Lung (tissue), 12 donors: ENCODE measurements around the gene THAP3. TPM values are rescaled to one million over a fixed set of nuclear protein-coding genes. Genes with fewer than 3 reads are reported as not detected.
"Not testable (repeated sequence)": the region's sequence is repeated elsewhere in the genome, so short reads cannot be mapped to it uniquely, and the experiment has no call there.

Experiments
- ATAC-seq: fragments of 200-7000 bp; cut with Tn5 transposase; one replicate; pipeline ENCODE4 v1.9.1; 2020; ENCODE audit warnings: moderate number of reproducible peaks; ENCODE audit not compliant: insufficient read depth, low FRiP score
- DNase-seq, 3 donors: peaks; one replicate each; pipeline ENCODE4 v3.0.0-alpha.2; 2013 to 2017
- H3K27ac ChIP-seq, 2 donors: one replicate each; pipeline ENCODE4 v1.5.1; 2013; ENCODE audit warnings: mild to moderate bottlenecking in 2 of 2, moderate library complexity in 2 of 2, control low read depth in 1 of 2, inconsistent platforms in 1 of 2, low read depth in 1 of 2, low read length in 1 of 2
- H3K27me3 ChIP-seq, 3 donors: one replicate each; pipeline ENCODE4 v1.5.1; 2013; ENCODE audit warnings: low read length in 2 of 3; ENCODE audit not compliant: control insufficient read depth in 3 of 3, insufficient read depth in 3 of 3
- H3K36me3 ChIP-seq, 4 donors: one replicate each; pipeline ENCODE4 v1.5.1; 2013; ENCODE audit warnings: low read length in 4 of 4, mild to moderate bottlenecking in 1 of 4, moderate library complexity in 1 of 4; ENCODE audit not compliant: control insufficient read depth in 4 of 4, insufficient read depth in 4 of 4
- H3K4me1 ChIP-seq, 5 donors: one replicate each; pipeline ENCODE4 v1.5.1; 2013; ENCODE audit warnings: low read length in 5 of 5, mild to moderate bottlenecking in 2 of 5, moderate library complexity in 1 of 5; ENCODE audit not compliant: control insufficient read depth in 5 of 5, insufficient read depth in 5 of 5
- H3K4me3 ChIP-seq: one replicate; pipeline ENCODE4 v1.5.1; 2013; ENCODE audit warnings: mild to moderate bottlenecking, control low read depth, moderate library complexity
- H3K9ac ChIP-seq, 2 donors: one replicate each; pipeline ENCODE4 v1.5.1; 2013; ENCODE audit warnings: low read length in 2 of 2, control low read depth in 1 of 2; ENCODE audit not compliant: insufficient read depth in 1 of 2
- H3K9me3 ChIP-seq, 4 donors: one replicate each; pipeline ENCODE4 v1.5.1; 2013; ENCODE audit warnings: low read length in 3 of 4, mild to moderate bottlenecking in 1 of 4, moderate library complexity in 1 of 4; ENCODE audit not compliant: control insufficient read depth in 4 of 4, insufficient read depth in 3 of 4
- CTCF ChIP-seq: IDR thresholded peaks from 2 replicates; pipeline ENCODE4 v1.5.1; 2012; ENCODE audit warnings: mild to moderate bottlenecking; ENCODE audit errors: control extremely low read depth, extremely low read depth
- WGBS, 2 donors: extraction: QIAGEN DNeasy Blood & Tissue Kit; methylation state at CpG; one replicate each; pipeline ENCODE4 v1.1.7; 2013; 5-methylcytosine and 5-hydroxymethylcytosine counted together
- polyA plus RNA-seq, 2 donors: library from polyadenylated mRNA; stranded (reverse); fragments of 200-250 nt; gene quantifications; one replicate each; pipeline ENCODE4 v1.2.1, GENCODE V29; 2013
- total RNA-seq, 2 donors: library from RNA; depleted of rRNA in 1 of 2; stranded (reverse); fragments of >200 nt in 1 of 2; gene quantifications; one replicate each; pipeline ENCODE4 v1.2.1, GENCODE V29; 2014 to 2021
- donor health status: control.
- donor health status: control.
- donor health status: Bipolar disorder and iron deficiency.
- donor health status: healthy.
- donor health status: DM: yes; HTN: yes; CAD: no.

The THAP3 gene
- total and polyA plus RNA-seq, 4 donors, result 12.6 to 26.5 (median 20.8) TPM

GRCh38 chr1:6658359-6659060 is 33.8 kb downstream of the THAP3 start:
- Histone ChIP-seq H3K36me3 (peaks cover 0 to 8% (median 4%) of the 10 kb centered on the region in 4 donors), H3K27ac (no peak overlapping the region), H3K4me3 (no peak overlapping the region), H3K9me3 (no peaks in the 10 kb centered on the region), H3K27me3 (no peaks in the 10 kb centered on the region), H3K4me1 (peaks cover 0 to 3% (median 0%) of the 10 kb centered on the region in 5 donors), H3K9ac (no peak overlapping the region)
- DNase-seq (no peak), ATAC-seq (no peak)
- WGBS, 2 donors, result 93 to 95% methylated on average over 5 of the region's 5 CpGs
- no peak for TF ChIP-seq CTCF

- H3K4me1 ChIP-seq, result peaks cover 0 to 3% (median 0%) of the 10 kb centered on the region in 5 donors
- H3K36me3 ChIP-seq, result peaks cover 0 to 5% (median 1%) of the 10 kb centered on the region in 4 donors
- no peaks in the 10 kb centered on the region for H3K27me3 ChIP-seq
- WGBS, 2 donors, result 82 to 89% methylated on average over 7 of the region's 7 CpGs
- no peak for TF ChIP-seq CTCF
- H3K9me3 ChIP-seq, result no peaks in the 10 kb centered on the region
- no peak overlapping the region for H3K27ac ChIP-seq
- DNase-seq (no peak), ATAC-seq (no peak)
- H3K9ac ChIP-seq, result no peak overlapping the region
- H3K4me3 ChIP-seq, result no peak overlapping the region
Observed at GRCh38 chr1:6660415-6661049, 35.9 kb downstream of the THAP3 start.

- H3K27ac ChIP-seq, H3K9me3 ChIP-seq, H3K9ac ChIP-seq, ATAC-seq, DNase-seq, H3K4me3 ChIP-seq, H3K27me3 ChIP-seq, H3K4me1 ChIP-seq: not testable (repeated sequence)
- H3K36me3 ChIP-seq, result peaks cover 0 to 13% (median 8%) of the 10 kb centered on the region in 4 donors
- 96 to 98% methylated on average over 7 of the region's 7 CpGs for WGBS, 2 donors
Observed at GRCh38 chr1:6662468-6662867, 37.8 kb downstream of the THAP3 start.

GRCh38 chr1:6666696-6667095 is 42.0 kb downstream of the THAP3 start:
- 93 to 95% methylated on average over 5 of the region's 5 CpGs for WGBS, 2 donors
- no peak for DNase-seq
- no peak for ATAC-seq
- H3K36me3 ChIP-seq, result peaks cover 0 to 12% (median 8%) of the 10 kb centered on the region in 4 donors
- peak overlapping the region in 1 of 2 donors; percentile 65 for H3K27ac ChIP-seq
- H3K9ac ChIP-seq, result no peak overlapping the region
- no peak overlapping the region for H3K4me3 ChIP-seq
- no peak for TF ChIP-seq CTCF
- no peaks in the 10 kb centered on the region for H3K27me3 ChIP-seq
- H3K9me3 ChIP-seq, result no peaks in the 10 kb centered on the region
- H3K4me1 ChIP-seq, result peaks cover 0 to 5% (median 0%) of the 10 kb centered on the region in 5 donors
